Brain microvascular endothelial cell (primary cell): ENCODE results near the gene DCHS1.

Experiments
- DNase-seq: peaks from one replicate; pipeline ENCODE4 v3.0.0-alpha.2; 2020
- H3K27ac ChIP-seq: fragments of 250-450 bp; sonication (Bioruptor Pico); 2 replicates; pipeline ENCODE4 v1.5.1; 2020; ENCODE audit warnings: mild to moderate bottlenecking, moderate library complexity
- H3K27me3 ChIP-seq: fragments of 250-450 bp; sonication (Bioruptor Pico); replicated peaks from 2 replicates; pipeline ENCODE4 v1.5.1; 2020; ENCODE audit warnings: mild to moderate bottlenecking
- H3K36me3 ChIP-seq: fragments of 250-450 bp; sonication (Bioruptor Pico); replicated peaks from 2 replicates; pipeline ENCODE4 v1.5.1; 2020; ENCODE audit warnings: mild to moderate bottlenecking
- H3K4me3 ChIP-seq: 2 replicates; pipeline ENCODE4 v1.5.1; 2011; ENCODE audit warnings: low read depth, mild to moderate bottlenecking, control low read depth, low read length, moderate library complexity
- CTCF ChIP-seq: IDR thresholded peaks from 2 replicates; pipeline ENCODE4 v1.5.1; 2011; ENCODE audit warnings: low read depth, mild to moderate bottlenecking, moderate library complexity, low read length, control low read depth, inconsistent platforms; ENCODE audit errors: missing control alignments
- in situ Hi-C: cut with HindIII; loops from 2 replicates; pipeline ENCODE4 v1.10.0; 2017; ENCODE audit warnings: low sequenced_read_pairs, low pct_ligation_motif_present

The DCHS1 gene

GRCh38 chr11:6656936-6657335, 1.3 kb upstream of the DCHS1 start:
- Histone ChIP-seq H3K36me3 (no peaks in the 10 kb centered on the region), H3K4me3 (no peak overlapping the region), H3K27ac (no peak overlapping the region), H3K27me3 (peaks cover 42% of the 10 kb centered on the region)
- DNase-seq, result no peak
- no peak for TF ChIP-seq CTCF
- in situ Hi-C loops, result no loop called here

- Histone ChIP-seq H3K27ac (no peak overlapping the region), H3K4me3 (no peak overlapping the region), H3K27me3 (peaks cover 42% of the 10 kb centered on the region), H3K36me3 (no peaks in the 10 kb centered on the region)
- no peak for DNase-seq
- TF ChIP-seq CTCF, result no peak
- in situ Hi-C loops, result no loop called here
These were observed 941 bp upstream of the DCHS1 start for GRCh38 chr11:6656584-6656915.

- DNase-seq, result no peak
- H3K4me3 ChIP-seq, result peak overlapping the region; percentile 26
These were observed 404 bp downstream of the DCHS1 start for GRCh38 chr11:6655020-6655789.

GRCh38 chr11:6654281-6655019, 1.2 kb downstream of the DCHS1 start:
- Histone ChIP-seq H3K27me3 (peaks cover 50% of the 10 kb centered on the region), H3K4me3 (no peak overlapping the region), H3K36me3 (no peaks in the 10 kb centered on the region), H3K27ac (no peak overlapping the region)
- no peak for TF ChIP-seq CTCF
- no peak for DNase-seq
- in situ Hi-C loops, result no loop called here

More at GRCh38 chr11:6655020-6655789, 404 bp downstream of the DCHS1 start:
- H3K27me3 ChIP-seq, result peaks cover 46% of the 10 kb centered on the region
- no peak for TF ChIP-seq CTCF
- in situ Hi-C loops, result no loop called here
- no peak overlapping the region for H3K27ac ChIP-seq
- no peaks in the 10 kb centered on the region for H3K36me3 ChIP-seq

- no peak for DNase-seq
- TF ChIP-seq CTCF, result no peak
- Histone ChIP-seq H3K27me3 (peaks cover 55% of the 10 kb centered on the region), H3K27ac (no peak overlapping the region), H3K36me3 (no peaks in the 10 kb centered on the region), H3K4me3 (no peak overlapping the region)
- in situ Hi-C loops, result no loop called here
These were observed 2.0 kb downstream of the DCHS1 start for GRCh38 chr11:6653656-6654055.

- TF ChIP-seq CTCF, result no peak
- no peaks in the 10 kb centered on the region for H3K36me3 ChIP-seq
- peaks cover 58% of the 10 kb centered on the region for H3K27me3 ChIP-seq
- no peak overlapping the region for H3K27ac ChIP-seq
- H3K4me3 ChIP-seq, result no peak overlapping the region
- in situ Hi-C loops, result no loop called here
- DNase-seq, result no peak
These were observed 2.5 kb downstream of the DCHS1 start for GRCh38 chr11:6653097-6653496.
